Neuronal stem cell (in vitro differentiated cells): ENCODE results near the gene RIMS4.

ENCODE experiments used
- DNase-seq: peaks from one replicate; pipeline ENCODE4 v3.0.0-alpha.2; 2013; ENCODE audit warnings: low spot score
- H2AFZ ChIP-seq: one replicate; pipeline ENCODE4 v1.6.1; 2013; ENCODE audit warnings: mild to moderate bottlenecking, low read length, inconsistent platforms
- H2AK5ac ChIP-seq: 2 replicates; pipeline ENCODE4 v1.6.1; 2013; ENCODE audit warnings: low read depth, mild to moderate bottlenecking, inconsistent platforms, low read length, moderate library complexity, mixed read lengths
- H2BK120ac ChIP-seq: 2 replicates; pipeline ENCODE4 v1.6.1; 2013; ENCODE audit warnings: low read depth, mild to moderate bottlenecking, inconsistent platforms, low read length, moderate library complexity, mixed read lengths
- H2BK12ac ChIP-seq: one replicate; pipeline ENCODE4 v1.6.1; 2013; ENCODE audit warnings: low read length, inconsistent platforms
- H2BK15ac ChIP-seq: 2 replicates; pipeline ENCODE4 v1.6.1; 2013; ENCODE audit warnings: mild to moderate bottlenecking, low read length, inconsistent platforms, mixed read lengths
- H2BK5ac ChIP-seq: one replicate; pipeline ENCODE4 v1.6.1; 2013; ENCODE audit warnings: inconsistent platforms, mild to moderate bottlenecking, low read length, moderate library complexity
- H3K14ac ChIP-seq: one replicate; pipeline ENCODE4 v1.6.1; 2013; ENCODE audit warnings: low read length, inconsistent platforms
- H3K18ac ChIP-seq: 2 replicates; pipeline ENCODE4 v1.6.1; 2013; ENCODE audit warnings: low read length, inconsistent platforms
- H3K23ac ChIP-seq: 2 replicates; pipeline ENCODE4 v1.6.1; 2013; ENCODE audit warnings: low read depth, mild to moderate bottlenecking, mixed read lengths, low read length, inconsistent platforms; ENCODE audit not compliant: poor library complexity
- H3K27ac ChIP-seq: replicated peaks from 3 replicates; pipeline ENCODE4 v1.5.1; 2013; ENCODE audit warnings: low read length, inconsistent platforms
- H3K27me3 ChIP-seq, 3 experiments: 2 replicates each; pipeline ENCODE4 v1.6.1; 2013; ENCODE audit warnings: low read length in 3 of 3, mild to moderate bottlenecking in 2 of 3, inconsistent platforms in 1 of 3, low read depth in 1 of 3, mixed read lengths in 1 of 3, moderate library complexity in 1 of 3; ENCODE audit not compliant: control insufficient read depth in 3 of 3, insufficient read depth in 3 of 3
- H3K36me3 ChIP-seq, 2 donors: replicated peaks in 1 of 2; 2 replicates each; pipeline ENCODE4 v1.6.1; 2013; ENCODE audit warnings: low read length in 2 of 2; ENCODE audit not compliant: control insufficient read depth in 2 of 2, insufficient read depth in 2 of 2
- H3K4ac ChIP-seq: 2 replicates; pipeline ENCODE4 v1.6.1; 2013; ENCODE audit warnings: inconsistent platforms, mild to moderate bottlenecking, low read length, moderate library complexity
- H3K4me1 ChIP-seq, 2 donors: 1 replicate in 1 of 2; 2 replicates in 1 of 2; pipeline ENCODE4 v1.6.1; 2013; ENCODE audit warnings: low read length in 2 of 2, low read depth in 1 of 2; ENCODE audit not compliant: control insufficient read depth in 2 of 2, insufficient read depth in 1 of 2
- H3K4me2 ChIP-seq: one replicate; pipeline ENCODE4 v1.6.1; 2013; ENCODE audit warnings: mild to moderate bottlenecking, low read length, inconsistent platforms; ENCODE audit not compliant: insufficient read depth, poor library complexity, severe bottlenecking
- H3K4me3 ChIP-seq, 2 donors: 2 replicates each; pipeline ENCODE4 v1.5.1; 2013; ENCODE audit warnings: low read length in 2 of 2, mild to moderate bottlenecking in 2 of 2, inconsistent platforms in 1 of 2, moderate library complexity in 1 of 2
- H3K79me1 ChIP-seq: one replicate; pipeline ENCODE4 v1.6.1; 2013; ENCODE audit warnings: low read depth, mild to moderate bottlenecking, inconsistent platforms, low read length, moderate library complexity
- H3K9ac ChIP-seq: one replicate; pipeline ENCODE4 v1.6.1; 2013; ENCODE audit warnings: mild to moderate bottlenecking, low read depth, low read length, inconsistent platforms; ENCODE audit not compliant: poor library complexity
- H3K9me3 ChIP-seq, 2 donors: replicated peaks in 1 of 2; 2 replicates each; pipeline versions ENCODE3 to v1.6.1; 2013; ENCODE audit warnings: low read length in 2 of 2, mild to moderate bottlenecking in 2 of 2, inconsistent platforms in 1 of 2, low read depth in 1 of 2, mixed read lengths in 1 of 2, moderate library complexity in 1 of 2; ENCODE audit not compliant: control insufficient read depth in 2 of 2, insufficient read depth in 1 of 2
- H4K8ac ChIP-seq: one replicate; pipeline ENCODE4 v1.6.1; 2013; ENCODE audit warnings: low read depth, mild to moderate bottlenecking, inconsistent platforms, low read length, moderate library complexity
- H4K91ac ChIP-seq: one replicate; pipeline ENCODE4 v1.6.1; 2013; ENCODE audit warnings: low read length, low read depth, mild to moderate bottlenecking, inconsistent platforms; ENCODE audit not compliant: poor library complexity
- WGBS, 2 donors: extraction: QIAGEN DNeasy Blood & Tissue Kit; methylation state at CpG; one replicate each; pipeline ENCODE4 v1.1.7; 2013; ENCODE audit warnings: missing lambda C conversion rate in 2 of 2, mixed read lengths in 1 of 2; ENCODE audit not compliant: insufficient read length in 2 of 2, insufficient replicate concordance in 1 of 2; ENCODE audit errors: extremely low coverage in 2 of 2; 5-methylcytosine and 5-hydroxymethylcytosine counted together

The RIMS4 gene

GRCh38 chr20:44848254-44849015 lies 38.1 kb upstream of the RIMS4 start:
- H3K23ac ChIP-seq = no peak overlapping the region
- peaks cover 0 to 4% (median 0%) of the 10 kb centered on the region in 3 experiments for H3K27me3 ChIP-seq
- no peak overlapping the region for H2AK5ac ChIP-seq
- WGBS, 2 donors = no CpG with 5 or more reads among the region's 4 CpGs
- H2BK15ac ChIP-seq = no peak overlapping the region
- peaks cover 0 to 2% of the 10 kb centered on the region in 2 donors for H3K4me1 ChIP-seq
- no peak overlapping the region for H3K9ac ChIP-seq
- H2AFZ ChIP-seq = no peak overlapping the region
- H2BK120ac ChIP-seq = no peak overlapping the region
- no peak overlapping the region for H3K14ac ChIP-seq
- H3K36me3 ChIP-seq = no peaks in the 10 kb centered on the region
- no peak overlapping the region for H3K4me2 ChIP-seq
- H2BK12ac ChIP-seq = no peak overlapping the region
- no peaks in the 10 kb centered on the region for H3K79me1 ChIP-seq
- H3K18ac ChIP-seq = no peak overlapping the region
- H4K8ac ChIP-seq = no peak overlapping the region
- H2BK5ac ChIP-seq = no peak overlapping the region
- no peak overlapping the region for H3K4me3 ChIP-seq
- no peak overlapping the region for H3K27ac ChIP-seq
- H4K91ac ChIP-seq = no peak overlapping the region
- no peaks in the 10 kb centered on the region for H3K9me3 ChIP-seq
- DNase-seq = no peak
- H3K4ac ChIP-seq = no peak overlapping the region

GRCh38 chr20:44843876-44844275 lies 33.5 kb upstream of the RIMS4 start:
- Histone ChIP-seq H3K4me3 (no peak overlapping the region), H3K79me1 (no peaks in the 10 kb centered on the region), H2BK15ac (no peak overlapping the region), H3K9me3 (peaks cover 0 to 4% of the 10 kb centered on the region in 2 donors), H2BK12ac (no peak overlapping the region), H2BK5ac (no peak overlapping the region), H3K18ac (no peak overlapping the region), H3K27me3 (peaks cover 0 to 4% (median 0%) of the 10 kb centered on the region in 3 experiments), H4K8ac (no peak overlapping the region), H2AK5ac (no peak overlapping the region), H3K36me3 (no peaks in the 10 kb centered on the region), H2BK120ac (no peak overlapping the region), H3K4ac (no peak overlapping the region), H3K14ac (no peak overlapping the region), H2AFZ (no peak overlapping the region), H3K23ac (no peak overlapping the region), H3K4me2 (no peak overlapping the region), H4K91ac (no peak overlapping the region), H3K27ac (no peak overlapping the region), H3K4me1 (no peaks in the 10 kb centered on the region), H3K9ac (no peak overlapping the region)
- WGBS, 2 donors = no CpG with 5 or more reads among the region's 5 CpGs
- no peak for DNase-seq

GRCh38 chr20:44841955-44842354 lies 31.6 kb upstream of the RIMS4 start:
- Histone ChIP-seq H3K9ac (no peak overlapping the region), H3K4me2 (no peak overlapping the region), H2AFZ (no peak overlapping the region), H3K23ac (no peak overlapping the region), H2BK15ac (no peak overlapping the region), H2AK5ac (no peak overlapping the region), H3K4me3 (no peak overlapping the region), H3K4me1 (no peaks in the 10 kb centered on the region), H3K18ac (no peak overlapping the region), H4K91ac (no peak overlapping the region), H3K36me3 (no peaks in the 10 kb centered on the region), H3K79me1 (no peaks in the 10 kb centered on the region), H2BK5ac (no peak overlapping the region), H3K9me3 (peaks cover 0 to 4% of the 10 kb centered on the region in 2 donors), H3K27ac (no peak overlapping the region), H3K4ac (no peak overlapping the region), H2BK12ac (no peak overlapping the region), H3K14ac (no peak overlapping the region), H2BK120ac (no peak overlapping the region), H4K8ac (no peak overlapping the region), H3K27me3 (peaks cover 0 to 20% (median 0%) of the 10 kb centered on the region in 3 experiments)
- WGBS, 2 donors = no CpG with 5 or more reads among the region's 6 CpGs
- DNase-seq = no peak

GRCh38 chr20:44840826-44841225 lies 30.5 kb upstream of the RIMS4 start:
- H3K4ac ChIP-seq = no peak overlapping the region
- H4K91ac ChIP-seq = no peak overlapping the region
- no peak overlapping the region for H3K18ac ChIP-seq
- no peak overlapping the region for H3K23ac ChIP-seq
- no peak overlapping the region for H2BK15ac ChIP-seq
- H4K8ac ChIP-seq = no peak overlapping the region
- DNase-seq = no peak
- no peak overlapping the region for H3K14ac ChIP-seq
- no peak overlapping the region for H3K27ac ChIP-seq
- no peak overlapping the region for H3K4me3 ChIP-seq
- no CpG with 5 or more reads among the region's 5 CpGs for WGBS, 2 donors
- H3K9me3 ChIP-seq = peaks cover 0 to 4% of the 10 kb centered on the region in 2 donors
- H3K9ac ChIP-seq = no peak overlapping the region
- H3K4me2 ChIP-seq = no peak overlapping the region
- H3K79me1 ChIP-seq = no peaks in the 10 kb centered on the region
- no peak overlapping the region for H2BK120ac ChIP-seq
- no peaks in the 10 kb centered on the region for H3K4me1 ChIP-seq
- peaks cover 0 to 31% (median 0%) of the 10 kb centered on the region in 3 experiments for H3K27me3 ChIP-seq
- no peak overlapping the region for H2AFZ ChIP-seq
- no peaks in the 10 kb centered on the region for H3K36me3 ChIP-seq
- no peak overlapping the region for H2BK5ac ChIP-seq
- H2BK12ac ChIP-seq = no peak overlapping the region
- no peak overlapping the region for H2AK5ac ChIP-seq
